Naive thymus-derived CD8-positive, alpha-beta T cell (primary cell): Measurements from ENCODE around the gene CALM3. TPM values are rescaled to one million over a fixed set of nuclear protein-coding genes. Genes with fewer than 3 reads are reported as not detected.

Experiments
- ATAC-seq, 2 donors: fragments of 150-1000 bp; cut with Tn5 transposase in 1 of 2; sonication (Bioruptor Pico), chemical (Tn5 transposase) in 1 of 2; 1 replicate in 1 of 2; 2 replicates in 1 of 2; pipeline ENCODE4 v1.10.0; 2021; ENCODE audit warnings: mild to moderate bottlenecking in 2 of 2, moderate library complexity in 2 of 2
- POLR2A ChIA-PET: fragments of 350-600 bp; sonication (Branson Sonifier 250); formaldehyde crosslinking; loops from one replicate; lab custom pipeline; 2021; ENCODE audit warnings: antibody characterized with exemption; lab: Charles Lee
- DNase-seq, 10 donors: peaks; one replicate each; pipeline versions ENCODE4 v3.0.0 to v3.0.0-alpha.2; 2020 to 2022
- H3K27ac Mint-ChIP-seq, 10 donors: one replicate each; pipeline ENCODE4 v1.8.0; 2020 to 2022; ENCODE audit warnings: mild to moderate bottlenecking in 10 of 10, mixed read lengths in 10 of 10, moderate library complexity in 4 of 10, inconsistent platforms in 1 of 10
- H3K27me3 Mint-ChIP-seq, 5 donors: one replicate each; pipeline ENCODE4 v1.8.0; 2021 to 2022; ENCODE audit warnings: mixed read lengths in 5 of 5
- H3K36me3 Mint-ChIP-seq, 3 donors: one replicate each; pipeline ENCODE4 v1.8.0; 2020 to 2022; ENCODE audit warnings: mixed read lengths in 3 of 3, mild to moderate bottlenecking in 2 of 3, inconsistent platforms in 1 of 3
- H3K4me1 Mint-ChIP-seq, 4 donors: one replicate each; pipeline ENCODE4 v1.8.0; 2021 to 2022; ENCODE audit warnings: mixed read lengths in 4 of 4
- H3K4me3 Mint-ChIP-seq, 10 donors: one replicate each; pipeline ENCODE4 v1.8.0; 2020 to 2022; ENCODE audit warnings: mild to moderate bottlenecking in 10 of 10, mixed read lengths in 10 of 10, moderate library complexity in 6 of 10, inconsistent platforms in 1 of 10
- H3K9me3 Mint-ChIP-seq, 9 donors: one replicate each; pipeline ENCODE4 v1.8.0; 2020 to 2022; ENCODE audit warnings: mixed read lengths in 9 of 9, mild to moderate bottlenecking in 3 of 9, inconsistent platforms in 1 of 9, moderate library complexity in 1 of 9
- polyA plus RNA-seq, 3 donors: library from polyadenylated mRNA; unstranded; fragments of 300-500 nt; fragmentation: Illumina TruSeq; gene quantifications; one replicate each; pipeline ENCODE4 v1.2.3, GENCODE V29; 2021
- total RNA-seq, 8 experiments: library from RNA in 2 of 8; stranded (reverse) in 2 of 8; gene quantifications; one replicate each; pipeline ENCODE4 v1.2.3 and lab custom pipeline; 2021 to 2026

The CALM3 gene
- total and polyA plus RNA-seq, 5 experiments from 2014 or later: 185 to 221 (median 190) TPM

- Mint-ChIP-seq H3K27ac (peak overlapping the region; percentile 100), H3K27me3 (peaks cover 0 to 2% (median 0%) of the 10 kb centered on the region in 5 donors), H3K9me3 (peaks cover 0 to 11% (median 9%) of the 10 kb centered on the region in 9 donors), H3K4me1 (peaks cover 22 to 60% (median 35%) of the 10 kb centered on the region in 4 donors), H3K4me3 (peak overlapping the region; percentile 95 to 100 (median 98)), H3K36me3 (peaks cover 0 to 4% (median 0%) of the 10 kb centered on the region in 3 donors)
- peak; percentile 85 for ATAC-seq
- POLR2A ChIA-PET: interaction anchor here (0.7 to 6.8 kb wide), 25 partner anchors 9 to 1655 kb away, joined by 3 to 145 read pairs (median 4); partner anchors contain the start of genes CARD8, DACT3, FBXO46 and FKRP
- peak; percentile 93 to 100 (median 98) for DNase-seq
Measured at GRCh38 chr19:46600384-46601317, 479 bp upstream of the CALM3 start.

- ATAC-seq (no peak), DNase-seq (peak in 2 of 10 donors; percentile 17 to 19)
- Mint-ChIP-seq H3K27ac (peak overlapping the region; percentile 91 to 100 (median 98)), H3K4me3 (peak overlapping the region; percentile 94 to 100 (median 98)), H3K27me3 (peaks cover 0 to 2% (median 0%) of the 10 kb centered on the region in 5 donors), H3K4me1 (peaks cover 26 to 61% (median 42%) of the 10 kb centered on the region in 4 donors), H3K36me3 (peaks cover 0 to 24% (median 2%) of the 10 kb centered on the region in 3 donors), H3K9me3 (peaks cover 0 to 11% (median 9%) of the 10 kb centered on the region in 9 donors)
- POLR2A ChIA-PET: interaction anchor here (0.5 to 6.8 kb wide), 8 partner anchors 9 to 753 kb away, joined by 3 to 145 read pairs (median 12); partner anchors contain the start of gene DACT3
Measured at GRCh38 chr19:46602392-46603194, 1.5 kb downstream of the CALM3 start.

GRCh38 chr19:46603195-46603637 lies 2.1 kb downstream of the CALM3 start:
- peaks cover 0 to 9% (median 6%) of the 10 kb centered on the region in 9 donors for H3K9me3 Mint-ChIP-seq
- POLR2A ChIA-PET: interaction anchor here (1.4 to 6.8 kb wide), 2 partner anchors 8 to 21 kb away, joined by 3 to 145 read pairs; no protein-coding TSS in a partner anchor
- H3K4me1 Mint-ChIP-seq: peaks cover 25 to 61% (median 45%) of the 10 kb centered on the region in 4 donors
- H3K36me3 Mint-ChIP-seq: peaks cover 0 to 30% (median 5%) of the 10 kb centered on the region in 3 donors
- ATAC-seq (no peak), DNase-seq (peak in 1 of 10 donors; percentile 15)
- H3K4me3 Mint-ChIP-seq: peak overlapping the region; percentile 94 to 100 (median 98)
- H3K27me3 Mint-ChIP-seq: peaks cover 0 to 2% (median 0%) of the 10 kb centered on the region in 5 donors
- peak overlapping the region; percentile 91 to 100 (median 96) for H3K27ac Mint-ChIP-seq

GRCh38 chr19:46603752-46604231 lies 2.7 kb downstream of the CALM3 start:
- Mint-ChIP-seq H3K27ac (peak overlapping the region in 9 of 10 donors; percentile 91 to 100 (median 97)), H3K9me3 (peaks cover 0 to 3% (median 2%) of the 10 kb centered on the region in 9 donors), H3K27me3 (peaks cover 0 to 2% (median 0%) of the 10 kb centered on the region in 5 donors), H3K4me1 (peaks cover 22 to 62% (median 46%) of the 10 kb centered on the region in 4 donors), H3K36me3 (peaks cover 0 to 35% (median 6%) of the 10 kb centered on the region in 3 donors), H3K4me3 (peak overlapping the region; percentile 94 to 100 (median 98))
- POLR2A ChIA-PET: interaction anchor here (6.8 kb wide), 1 partner anchor 8 kb away, joined by 145 read pairs; no protein-coding TSS in a partner anchor
- DNase-seq: peak in 1 of 10 donors; percentile 14
- no peak for ATAC-seq

- POLR2A ChIA-PET: interaction anchor here (0.5 to 2.7 kb wide), 2 partner anchors 13 to 65 kb away, joined by 4 to 14 read pairs; no protein-coding TSS in a partner anchor
- peaks cover 0 to 2% (median 0%) of the 10 kb centered on the region in 5 donors for H3K27me3 Mint-ChIP-seq
- peaks cover 0 to 45% (median 12%) of the 10 kb centered on the region in 3 donors for H3K36me3 Mint-ChIP-seq
Measured at GRCh38 chr19:46604781-46605355, 3.7 kb downstream of the CALM3 start.

GRCh38 chr19:46605356-46605821 lies 4.3 kb downstream of the CALM3 start:
- Mint-ChIP-seq H3K36me3 (peaks cover 0 to 49% (median 12%) of the 10 kb centered on the region in 3 donors), H3K4me3 (no peak overlapping the region), H3K4me1 (peaks cover 24 to 69% (median 50%) of the 10 kb centered on the region in 4 donors), H3K27ac (peak overlapping the region in 3 of 10 donors; percentile 11 to 66 (median 32)), H3K9me3 (peaks cover 0 to 3% (median 0%) of the 10 kb centered on the region in 9 donors), H3K27me3 (peaks cover 0 to 2% (median 0%) of the 10 kb centered on the region in 5 donors)
- no peak for ATAC-seq
- POLR2A ChIA-PET: interaction anchor here (0.5 to 2.7 kb wide), 2 partner anchors 12 to 66 kb away, joined by 4 to 14 read pairs; no protein-coding TSS in a partner anchor
- peak in 1 of 10 donors; percentile 15 for DNase-seq

More at GRCh38 chr19:46604781-46605355, 3.7 kb downstream of the CALM3 start:
- Mint-ChIP-seq H3K4me1 (peaks cover 28 to 69% (median 51%) of the 10 kb centered on the region in 4 donors), H3K4me3 (peak overlapping the region in 1 of 10 donors; percentile 30), H3K9me3 (peaks cover 0 to 3% (median 0%) of the 10 kb centered on the region in 9 donors), H3K27ac (peak overlapping the region in 5 of 10 donors; percentile 6 to 50 (median 43))
- ATAC-seq: no peak
- DNase-seq: no peak

- peak overlapping the region in 9 of 10 donors; percentile 11 to 77 (median 46) for H3K27ac Mint-ChIP-seq
- DNase-seq: peak in 1 of 10 donors; percentile 12
Measured at GRCh38 chr19:46606019-46606418, 4.9 kb downstream of the CALM3 start.

GRCh38 chr19:46606681-46607447 lies 5.7 kb downstream of the CALM3 start:
- H3K9me3 Mint-ChIP-seq: no peaks in the 10 kb centered on the region
- POLR2A ChIA-PET: interaction anchor here (2.7 kb wide), 1 partner anchor 11 kb away, joined by 14 read pairs; no protein-coding TSS in a partner anchor
- peak in 1 of 10 donors; percentile 14 for DNase-seq
- H3K27ac Mint-ChIP-seq: peak overlapping the region in 6 of 10 donors; percentile 35 to 77 (median 56)
- peaks cover 34 to 82% (median 60%) of the 10 kb centered on the region in 4 donors for H3K4me1 Mint-ChIP-seq
- H3K27me3 Mint-ChIP-seq: no peaks in the 10 kb centered on the region
- no peak for ATAC-seq
- peaks cover 0 to 55% (median 12%) of the 10 kb centered on the region in 3 donors for H3K36me3 Mint-ChIP-seq
- peak overlapping the region in 3 of 10 donors; percentile 0 to 30 (median 5) for H3K4me3 Mint-ChIP-seq

More at GRCh38 chr19:46606019-46606418, 4.9 kb downstream of the CALM3 start:
- peak overlapping the region in 2 of 10 donors; percentile 5 to 24 for H3K4me3 Mint-ChIP-seq
- POLR2A ChIA-PET: interaction anchor here (2.7 kb wide), 1 partner anchor 12 kb away, joined by 14 read pairs; no protein-coding TSS in a partner anchor
- no peaks in the 10 kb centered on the region for H3K9me3 Mint-ChIP-seq
- H3K36me3 Mint-ChIP-seq: peaks cover 0 to 53% (median 12%) of the 10 kb centered on the region in 3 donors
- no peak for ATAC-seq
- H3K27me3 Mint-ChIP-seq: no peaks in the 10 kb centered on the region
- peaks cover 26 to 74% (median 55%) of the 10 kb centered on the region in 4 donors for H3K4me1 Mint-ChIP-seq

GRCh38 chr19:46607448-46607841 lies 6.3 kb downstream of the CALM3 start:
- peaks cover 35 to 83% (median 61%) of the 10 kb centered on the region in 4 donors for H3K4me1 Mint-ChIP-seq
- no peaks in the 10 kb centered on the region for H3K9me3 Mint-ChIP-seq
- no peak overlapping the region for H3K4me3 Mint-ChIP-seq
- peaks cover 0 to 55% (median 12%) of the 10 kb centered on the region in 3 donors for H3K36me3 Mint-ChIP-seq
- POLR2A ChIA-PET: interaction anchor here (1.0 to 2.7 kb wide), 2 partner anchors 10 to 24 kb away, joined by 3 to 14 read pairs; no protein-coding TSS in a partner anchor
- H3K27me3 Mint-ChIP-seq: no peaks in the 10 kb centered on the region
- DNase-seq (no peak), ATAC-seq (no peak)
- peak overlapping the region in 6 of 10 donors; percentile 14 to 76 (median 63) for H3K27ac Mint-ChIP-seq

- POLR2A ChIA-PET: interaction anchor here (1.0 kb wide), 1 partner anchor 23 kb away, joined by 3 read pairs; no protein-coding TSS in a partner anchor
- no peaks in the 10 kb centered on the region for H3K9me3 Mint-ChIP-seq
- ATAC-seq (no peak), DNase-seq (no peak)
- H3K4me3 Mint-ChIP-seq: peak overlapping the region in 2 of 10 donors; percentile 24 to 43
- H3K27me3 Mint-ChIP-seq: no peaks in the 10 kb centered on the region
- H3K4me1 Mint-ChIP-seq: peaks cover 34 to 82% (median 59%) of the 10 kb centered on the region in 4 donors
- H3K36me3 Mint-ChIP-seq: peaks cover 0 to 55% (median 12%) of the 10 kb centered on the region in 3 donors
- peak overlapping the region in 5 of 10 donors; percentile 27 to 78 (median 59) for H3K27ac Mint-ChIP-seq
Measured at GRCh38 chr19:46608178-46608577, 7.0 kb downstream of the CALM3 start.
